ENCODE measurements around the gene REX1BD. TPM values are rescaled to one million over a fixed set of nuclear protein-coding genes. Genes with fewer than 3 reads are reported as not detected.

REX1BD gene
- total and polyA plus RNA-seq, 2 of the 8 experiments (the other 6 are each of a cell fraction or from before 2014, with no cell fraction given): 56.8 to 62.7 TPM

DNA sequence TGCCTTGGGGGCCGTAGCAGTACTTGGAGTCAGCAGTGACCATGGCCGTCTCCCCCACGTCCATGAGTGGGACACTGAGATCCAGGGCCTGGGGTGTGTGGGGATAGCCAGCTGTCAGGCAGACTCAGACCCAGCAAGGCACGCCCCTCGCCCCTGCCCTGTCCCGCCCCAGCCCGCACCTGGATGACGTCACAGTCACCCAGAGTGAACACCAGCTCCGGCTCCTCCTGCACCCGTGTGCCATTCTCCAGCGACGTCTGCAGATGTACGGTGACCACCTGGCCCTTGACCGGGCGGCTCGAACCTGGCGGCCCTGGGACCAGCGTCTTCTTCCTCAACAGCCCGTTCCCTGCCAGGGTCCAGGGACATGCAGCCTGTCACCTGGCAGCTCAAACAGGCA lies 49.2 kb upstream of the REX1BD start:
- POLR2A ChIA-PET (ENCODE audit: partially characterized antibody): interaction anchor here (1.1 to 3.5 kb wide), 2 partner anchors 10 to 32 kb away, joined by 3 to 22 read pairs; partner anchors contain the start of gene UBA52
- Histone ChIP-seq H3K27ac (ENCODE audit: low read depth, low read length) (no peak overlapping the region), H3K23ac (ENCODE audit: insufficient read length) (no peak overlapping the region), H3K36me3 (ENCODE audit: control insufficient read depth in 2 of 4, insufficient read depth in 4 of 4, low read length in 3 of 4) (peaks cover 17 to 59% (median 34%) of the 10 kb centered on the region in 4 experiments), H3K23me2 (ENCODE audit: low read depth, low read length) (peaks cover 8% of the 10 kb centered on the region), H3K27me3 (replicated peaks in 1 of 4; ENCODE audit: control insufficient read depth in 3 of 4, extremely low read depth in 1 of 4, insufficient read depth in 3 of 4, low read length in 3 of 4) (no peaks in the 10 kb centered on the region), H3K9ac (replicated peaks in 1 of 4; ENCODE audit: extremely low read depth in 1 of 4, low read depth in 3 of 4, low read length in 3 of 4) (no peak overlapping the region), H3K18ac (ENCODE audit: extremely low read depth, low read length) (no peak overlapping the region), H2BK120ac (replicated peaks; ENCODE audit: low read depth, low read length) (no peak overlapping the region), H4K20me1 (replicated peaks in 1 of 2; ENCODE audit: control insufficient read depth in 1 of 2, insufficient read depth in 2 of 2, low read length in 2 of 2) (peaks cover 2 to 4% of the 10 kb centered on the region in 2 experiments), H4K8ac (ENCODE audit: extremely low read depth, insufficient read depth, low read length) (no peak overlapping the region; the same call in 1 of the 2 replicates), H3K4ac (replicated peaks; ENCODE audit: insufficient read length, low read depth, low read length) (no peak overlapping the region), H3K4me3 (ENCODE audit: extremely low read depth in 1 of 4, insufficient read depth in 2 of 4, low read depth in 3 of 4, low read length in 4 of 4) (no peak overlapping the region), H3K79me1 (ENCODE audit: low read depth, low read length) (no peaks in the 10 kb centered on the region; the same call in 1 of the 2 replicates), H3K9me3 (ENCODE audit: insufficient read depth in 2 of 2, low read depth in 1 of 2, low read length in 1 of 2) (no peaks in the 10 kb centered on the region), H2AFZ (ENCODE audit: low read length) (no peak overlapping the region), H2BK15ac (ENCODE audit: low read length) (no peak overlapping the region), H3K4me1 (replicated peaks in 1 of 4; ENCODE audit: control insufficient read depth in 3 of 4, insufficient read depth in 4 of 4, low read length in 3 of 4) (peaks cover 0 to 6% (median 4%) of the 10 kb centered on the region in 4 experiments; a peak in 1 of 7 replicates), H3K4me2 (ENCODE audit: insufficient read depth in 1 of 2, low read depth in 2 of 2, low read length in 2 of 2) (no peak overlapping the region), H2BK12ac (ENCODE audit: low read depth, low read length) (no peak overlapping the region), H4K5ac (ENCODE audit: insufficient read length, low read depth, low read length) (no peak overlapping the region), H4K91ac (replicated peaks; ENCODE audit: insufficient read length, low read length) (no peak overlapping the region), H3K79me2 (ENCODE audit: control insufficient read depth in 1 of 2, insufficient read depth in 2 of 2, low read length in 2 of 2) (peaks cover 0 to 16% of the 10 kb centered on the region in 2 experiments; a peak in 2 of 4 replicates), H2AK5ac (ENCODE audit: low read depth, low read length) (no peak overlapping the region), H2BK5ac (ENCODE audit: low read depth, low read length) (no peak overlapping the region), H2BK20ac (ENCODE audit: low read length) (no peak overlapping the region), H3K56ac (replicated peaks; ENCODE audit: insufficient read length, low read depth, low read length) (no peak overlapping the region), H3K14ac (ENCODE audit: insufficient read length) (no peak overlapping the region)
- CTCF ChIA-PET (ENCODE audit: partially characterized antibody): interaction anchor here (0.7 to 1.6 kb wide), 8 partner anchors 10 to 129 kb away, joined by 3 to 5 read pairs (median 4); no protein-coding TSS in a partner anchor
- no peak for DNase-seq (ENCODE audit: low read depth in 1 of 2, low spot score in 2 of 2)
- no peak for FAIRE-seq
- WGBS, 2 experiments (ENCODE audit: extremely low coverage in 1 of 2, insufficient coverage in 1 of 2, insufficient read length in 1 of 2, insufficient replicate concordance in 2 of 2, low coverage in 1 of 2, low lambda C conversion rate in 2 of 2, missing lambda C conversion rate in 1 of 2): 94% methylated on average over 18 of the region's 19 CpGs; no CpG with 5 or more reads in 1 of the 2 experiments
- TF ChIP-seq NANOG (IDR thresholded peaks at IDR 0.05; ENCODE audit: insufficient read depth, low read depth, low read length, poor library complexity, severe bottlenecking): no peak
- no peak for TF ChIP-seq EZH2 (IDR thresholded peaks at IDR 0.05; ENCODE audit: low read depth, low read length, severe bottlenecking)
- no peak for TF ChIP-seq FOSL1 (IDR thresholded peaks at IDR 0.05; ENCODE audit: insufficient read depth, low read depth, low read length)
- no peak for TF ChIP-seq EGR1 (IDR thresholded peaks at IDR 0.05; ENCODE audit: borderline replicate concordance, low read depth, low read length)
- TF ChIP-seq TBP (IDR thresholded peaks at IDR 0.05; ENCODE audit: low read depth, low read length): no peak
- no peak for TF ChIP-seq NRF1 (IDR thresholded peaks at IDR 0.05; ENCODE audit: low read depth, low read length)
- TF ChIP-seq RAD21 (IDR thresholded peaks at IDR 0.05 in 1 of 2, conservative IDR thresholded peaks at IDR 0.05 in 1 of 2; ENCODE audit: low read depth in 2 of 2, low read length in 2 of 2): no peak
- TF ChIP-seq KDM5A (IDR thresholded peaks at IDR 0.05; ENCODE audit: low read length): no peak
- no peak for TF ChIP-seq BRCA1 (IDR thresholded peaks at IDR 0.05; ENCODE audit: low read depth, low read length)
- TF ChIP-seq, protein P1, sequence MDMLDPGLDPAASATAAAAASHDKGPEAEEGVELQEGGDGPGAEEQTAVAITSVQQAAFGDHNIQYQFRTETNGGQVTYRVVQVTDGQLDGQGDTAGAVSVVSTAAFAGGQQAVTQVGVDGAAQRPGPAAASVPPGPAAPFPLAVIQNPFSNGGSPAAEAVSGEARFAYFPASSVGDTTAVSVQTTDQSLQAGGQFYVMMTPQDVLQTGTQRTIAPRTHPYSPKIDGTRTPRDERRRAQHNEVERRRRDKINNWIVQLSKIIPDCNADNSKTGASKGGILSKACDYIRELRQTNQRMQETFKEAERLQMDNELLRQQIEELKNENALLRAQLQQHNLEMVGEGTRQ (IDR thresholded peaks at IDR 0.05; ENCODE audit: low read length): no peak
- no peak for TF ChIP-seq YY1 (IDR thresholded peaks at IDR 0.05; ENCODE audit: low read depth, low read length)
- no peak for TF ChIP-seq JUN (IDR thresholded peaks at IDR 0.05; ENCODE audit: low read depth, low read length)
- no peak for TF ChIP-seq TEAD4 (IDR thresholded peaks at IDR 0.05; ENCODE audit: low read depth, low read length)
